Natural killer cell (primary cell): ENCODE measurements around the gene SETX. TPM values are rescaled to one million over a fixed set of nuclear protein-coding genes. Genes with fewer than 3 reads are reported as not detected.

Source experiments
- ATAC-seq, 3 donors: fragments of 150-1000 bp in 2 of 3; fragments of 200-7000 bp in 1 of 3; cut with Tn5 transposase; 1 replicate in 1 of 3; 2 replicates in 2 of 3; pipeline ENCODE4 v1.10.0; 2021; ENCODE audit warnings: mild to moderate bottlenecking in 2 of 3, moderate library complexity in 2 of 3
- DNase-seq, 2 donors: peaks; one replicate each; pipeline versions ENCODE4 v3.0.0 to v3.0.0-alpha.2; 2013 to 2021; ENCODE audit warnings: mixed read lengths in 1 of 2
- H3K27ac ChIP-seq: one replicate; pipeline ENCODE4 v1.5.1; 2013; ENCODE audit warnings: mild to moderate bottlenecking, low read length
- H3K27me3 ChIP-seq: one replicate; pipeline ENCODE4 v1.6.1; 2013; ENCODE audit warnings: low read length; ENCODE audit not compliant: control insufficient read depth, insufficient read depth
- H3K36me3 ChIP-seq: one replicate; pipeline ENCODE4 v1.6.1; 2013; ENCODE audit warnings: low read length; ENCODE audit not compliant: control insufficient read depth, insufficient read depth
- H3K4me1 ChIP-seq: one replicate; pipeline ENCODE4 v1.6.1; 2013; ENCODE audit warnings: low read length; ENCODE audit not compliant: control insufficient read depth, insufficient read depth
- H3K4me3 ChIP-seq: one replicate; pipeline ENCODE4 v1.5.1; 2013; ENCODE audit warnings: low read length
- H3K9me3 ChIP-seq: one replicate; pipeline ENCODE4 v1.6.1; 2013; ENCODE audit warnings: low read length; ENCODE audit not compliant: control insufficient read depth, insufficient read depth
- H3K27ac Mint-ChIP-seq, 2 donors: one replicate each; pipeline ENCODE4 v1.8.0; 2022; ENCODE audit warnings: mild to moderate bottlenecking in 2 of 2, mixed read lengths in 2 of 2, moderate library complexity in 1 of 2
- H3K27me3 Mint-ChIP-seq, 2 donors: one replicate each; pipeline ENCODE4 v1.8.0; 2022; ENCODE audit warnings: low read depth in 2 of 2, mixed read lengths in 2 of 2
- H3K36me3 Mint-ChIP-seq: one replicate; pipeline ENCODE4 v1.8.0; 2022; ENCODE audit warnings: mixed read lengths
- H3K4me1 Mint-ChIP-seq, 2 donors: one replicate each; pipeline ENCODE4 v1.8.0; 2022; ENCODE audit warnings: mixed read lengths in 2 of 2
- H3K4me3 Mint-ChIP-seq: one replicate; pipeline ENCODE4 v1.8.0; 2022; ENCODE audit warnings: mild to moderate bottlenecking, moderate library complexity, mixed read lengths
- H3K9me3 Mint-ChIP-seq, 2 donors: one replicate each; pipeline ENCODE4 v1.8.0; 2022; ENCODE audit warnings: mixed read lengths in 2 of 2
- CTCF ChIP-seq: fragments of 200-600 bp; IDR thresholded peaks from one replicate; pipeline ENCODE4 v1.8.0; 2022; ENCODE audit warnings: antibody characterized with exemption
- WGBS: methylation state at CpG from one replicate; pipeline ENCODE4 v1.1.7; 2013; ENCODE audit warnings: missing lambda C conversion rate; ENCODE audit not compliant: insufficient coverage; 5-methylcytosine and 5-hydroxymethylcytosine counted together
- intact Hi-C: fragments of 100-400 bp; cut with micrococcal nuclease; formaldehyde crosslinking; loops from one replicate; pipeline ENCODE4 v1.14.2; 2022
- total RNA-seq, 4 donors: library from RNA; stranded (reverse); fragments of 120-200 nt in 1 of 4; gene quantifications; one replicate each; pipeline versions ENCODE4 v1.2.3 to v1.2.4, GENCODE V29; 2013 to 2022

SETX gene
- total RNA-seq, 3 donors from 2014 or later (not counting 1 experiment from before 2014, with no cell fraction given), result 85.3 to 109 (median 97.7) TPM

GRCh38 chr9:132367613-132368313 lies 13.0 kb upstream of the SETX start:
- Histone ChIP-seq H3K36me3 (no peaks in the 10 kb centered on the region), H3K4me1 (peaks cover 6% of the 10 kb centered on the region), H3K27me3 (no peaks in the 10 kb centered on the region), H3K9me3 (no peaks in the 10 kb centered on the region), H3K4me3 (no peak overlapping the region), H3K27ac (no peak overlapping the region)
- no peak for TF ChIP-seq CTCF
- H3K9me3 Mint-ChIP-seq, result no peaks in the 10 kb centered on the region
- H3K27me3 Mint-ChIP-seq, result no peaks in the 10 kb centered on the region
- H3K27ac Mint-ChIP-seq, result no peak overlapping the region
- intact Hi-C loops, result no loop called here
- DNase-seq (no peak), ATAC-seq (no peak)
- no peaks in the 10 kb centered on the region for H3K36me3 Mint-ChIP-seq
- 81% methylated on average over 13 of the region's 13 CpGs for WGBS
- H3K4me3 Mint-ChIP-seq, result no peak overlapping the region
- peaks cover 8% of the 10 kb centered on the region in 2 donors for H3K4me1 Mint-ChIP-seq

- WGBS, result 96% methylated on average over 4 of the region's 4 CpGs
- TF ChIP-seq CTCF, result no peak
- Mint-ChIP-seq H3K4me1 (no peaks in the 10 kb centered on the region), H3K9me3 (no peaks in the 10 kb centered on the region), H3K4me3 (no peak overlapping the region), H3K36me3 (no peaks in the 10 kb centered on the region), H3K27me3 (no peaks in the 10 kb centered on the region), H3K27ac (no peak overlapping the region)
- Histone ChIP-seq H3K4me3 (no peak overlapping the region), H3K4me1 (no peaks in the 10 kb centered on the region), H3K9me3 (no peaks in the 10 kb centered on the region), H3K27ac (no peak overlapping the region), H3K27me3 (no peaks in the 10 kb centered on the region), H3K36me3 (no peaks in the 10 kb centered on the region)
- ATAC-seq, result no peak
- intact Hi-C loops, result no loop called here
- no peak for DNase-seq
These were observed 11.7 kb upstream of the SETX start for GRCh38 chr9:132366481-132366880.

GRCh38 chr9:132365986-132366385 lies 11.2 kb upstream of the SETX start:
- no peaks in the 10 kb centered on the region for H3K9me3 ChIP-seq
- Mint-ChIP-seq H3K4me1 (no peaks in the 10 kb centered on the region), H3K36me3 (no peaks in the 10 kb centered on the region), H3K27me3 (no peaks in the 10 kb centered on the region), H3K9me3 (no peaks in the 10 kb centered on the region), H3K4me3 (no peak overlapping the region), H3K27ac (no peak overlapping the region)
- ATAC-seq (no peak), DNase-seq (no peak)
- no peak overlapping the region for H3K4me3 ChIP-seq
- no peak for TF ChIP-seq CTCF
- intact Hi-C loops, result no loop called here
- no peaks in the 10 kb centered on the region for H3K27me3 ChIP-seq
- WGBS, result no CpG with 5 or more reads among the region's 3 CpGs
- H3K4me1 ChIP-seq, result no peaks in the 10 kb centered on the region
- no peak overlapping the region for H3K27ac ChIP-seq
- no peaks in the 10 kb centered on the region for H3K36me3 ChIP-seq

- no peaks in the 10 kb centered on the region for H3K27me3 ChIP-seq
- Mint-ChIP-seq H3K4me1 (peaks cover 0 to 4% of the 10 kb centered on the region in 2 donors), H3K27ac (no peak overlapping the region), H3K36me3 (no peaks in the 10 kb centered on the region), H3K9me3 (no peaks in the 10 kb centered on the region), H3K4me3 (no peak overlapping the region), H3K27me3 (no peaks in the 10 kb centered on the region)
- no peaks in the 10 kb centered on the region for H3K36me3 ChIP-seq
- H3K4me3 ChIP-seq, result no peak overlapping the region
- H3K4me1 ChIP-seq, result no peaks in the 10 kb centered on the region
- no peak for TF ChIP-seq CTCF
- no peaks in the 10 kb centered on the region for H3K9me3 ChIP-seq
- DNase-seq, result no peak
- ATAC-seq, result no peak
- intact Hi-C loops, result no loop called here
- H3K27ac ChIP-seq, result no peak overlapping the region
- 95% methylated on average over 9 of the region's 9 CpGs for WGBS
These were observed 9.3 kb upstream of the SETX start for GRCh38 chr9:132364068-132364467.
